Central memory CD4-positive, alpha-beta T cell (primary cell): ENCODE measurements around the gene PNMA1.
"Not testable (repeated sequence)": the region's sequence is repeated elsewhere in the genome, so short reads cannot be mapped to it uniquely, and the experiment has no call there.

ENCODE experiments used
- DNase-seq: peaks from one replicate; pipeline ENCODE4 v3.0.0; 2022

The PNMA1 gene

DNA sequence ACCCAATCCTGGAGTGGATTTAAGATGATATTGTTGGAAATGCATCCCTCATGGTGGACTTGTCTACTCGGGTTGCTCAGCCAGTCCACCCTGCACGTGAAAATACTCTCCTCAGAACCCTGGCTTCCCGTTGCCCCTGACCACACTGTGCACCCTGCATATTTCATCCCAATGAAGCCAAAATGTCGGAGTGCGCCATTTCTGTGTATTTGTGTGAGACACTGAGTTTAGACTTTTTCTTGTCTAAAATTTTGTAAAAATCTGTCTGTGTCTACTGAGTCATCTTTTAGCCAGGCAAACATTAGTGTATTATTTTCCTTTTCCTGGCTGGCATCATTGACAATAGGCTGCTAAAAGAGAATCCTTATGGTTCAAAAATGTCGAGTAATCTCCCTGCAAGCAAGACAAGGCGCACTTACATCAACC lies 485 bp upstream of the PNMA1 start:
- no peak for DNase-seq

DNA sequence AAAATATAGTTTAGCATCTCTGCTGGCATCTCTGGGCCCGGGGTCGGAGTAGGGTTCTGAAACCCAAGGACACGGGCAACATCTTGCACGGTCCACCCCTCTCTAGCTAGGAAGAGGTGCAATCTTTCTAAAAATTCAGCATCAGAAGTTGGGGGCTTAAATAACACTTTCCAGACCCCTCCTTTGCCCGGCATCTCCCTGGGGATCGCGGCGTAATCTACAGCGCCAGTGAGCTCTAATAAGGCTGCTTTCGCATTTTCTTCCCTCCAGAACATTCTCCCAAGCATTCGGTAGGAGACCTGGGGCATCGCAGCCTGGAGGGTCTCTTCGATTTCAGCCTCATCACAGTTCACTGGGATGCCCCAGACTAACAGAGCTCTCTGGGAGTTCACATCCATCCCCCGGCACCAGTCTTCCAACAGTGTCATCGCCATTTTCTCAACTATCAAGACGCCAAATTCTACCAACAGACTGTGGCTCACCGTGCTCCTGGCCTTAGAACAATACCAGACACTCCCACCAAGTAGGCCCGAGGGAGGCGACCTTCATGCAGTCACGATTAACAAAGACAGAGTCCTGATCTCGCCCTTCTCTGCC lies 880 bp downstream of the PNMA1 start:
- DNase-seq, result no peak

GRCh38 chr14:73712540-73713180 lies 1.5 kb downstream of the PNMA1 start:
- peak; percentile 15 for DNase-seq

GRCh38 chr14:73712071-73712506 lies 2.1 kb downstream of the PNMA1 start:
- peak; percentile 14 for DNase-seq

GRCh38 chr14:73710737-73711136 lies 3.4 kb downstream of the PNMA1 start:
- no peak for DNase-seq

- DNase-seq, result no peak
Observed at GRCh38 chr14:73709904-73710469, 4.2 kb downstream of the PNMA1 start.

DNA sequence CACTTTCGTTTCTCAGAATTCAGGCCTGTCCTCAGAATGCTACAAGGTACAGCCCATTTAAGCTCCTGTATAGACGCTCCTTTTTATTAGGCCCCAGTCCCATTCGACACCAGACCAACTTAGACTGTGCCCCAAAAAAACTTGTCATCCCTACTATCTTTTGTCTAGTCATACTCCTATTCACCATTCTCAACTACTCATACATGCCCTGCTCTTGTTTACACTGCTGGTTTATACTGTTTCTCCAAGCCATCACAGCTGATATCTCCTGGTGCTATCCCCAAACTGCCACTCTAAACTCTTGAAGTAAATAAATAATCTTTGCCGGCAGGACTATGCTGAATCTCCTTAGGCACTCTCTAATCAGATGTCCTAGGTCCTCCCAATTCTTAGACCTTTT lies 6.1 kb downstream of the PNMA1 start:
- DNase-seq, result not testable (repeated sequence)

DNA sequence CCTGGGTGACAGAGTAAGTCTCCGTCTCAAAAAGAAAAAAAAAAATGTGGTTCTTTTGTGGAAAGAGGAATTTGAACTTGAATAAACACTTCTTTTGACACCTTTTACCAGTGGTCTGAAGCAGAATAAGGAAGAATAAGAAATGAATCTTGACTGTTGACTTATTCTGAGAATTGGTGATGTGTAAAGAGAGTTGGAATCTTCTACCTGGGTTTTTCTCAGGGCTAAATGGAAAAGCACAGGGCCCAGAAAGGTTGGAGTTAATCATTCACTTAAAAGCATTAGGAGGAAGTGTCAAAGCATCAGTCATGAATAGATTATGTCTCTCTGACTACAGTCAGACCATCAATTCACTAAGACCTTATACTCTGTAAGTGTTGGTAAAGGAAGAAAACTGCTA lies 13.9 kb downstream of the PNMA1 start:
- no peak for DNase-seq

DNA sequence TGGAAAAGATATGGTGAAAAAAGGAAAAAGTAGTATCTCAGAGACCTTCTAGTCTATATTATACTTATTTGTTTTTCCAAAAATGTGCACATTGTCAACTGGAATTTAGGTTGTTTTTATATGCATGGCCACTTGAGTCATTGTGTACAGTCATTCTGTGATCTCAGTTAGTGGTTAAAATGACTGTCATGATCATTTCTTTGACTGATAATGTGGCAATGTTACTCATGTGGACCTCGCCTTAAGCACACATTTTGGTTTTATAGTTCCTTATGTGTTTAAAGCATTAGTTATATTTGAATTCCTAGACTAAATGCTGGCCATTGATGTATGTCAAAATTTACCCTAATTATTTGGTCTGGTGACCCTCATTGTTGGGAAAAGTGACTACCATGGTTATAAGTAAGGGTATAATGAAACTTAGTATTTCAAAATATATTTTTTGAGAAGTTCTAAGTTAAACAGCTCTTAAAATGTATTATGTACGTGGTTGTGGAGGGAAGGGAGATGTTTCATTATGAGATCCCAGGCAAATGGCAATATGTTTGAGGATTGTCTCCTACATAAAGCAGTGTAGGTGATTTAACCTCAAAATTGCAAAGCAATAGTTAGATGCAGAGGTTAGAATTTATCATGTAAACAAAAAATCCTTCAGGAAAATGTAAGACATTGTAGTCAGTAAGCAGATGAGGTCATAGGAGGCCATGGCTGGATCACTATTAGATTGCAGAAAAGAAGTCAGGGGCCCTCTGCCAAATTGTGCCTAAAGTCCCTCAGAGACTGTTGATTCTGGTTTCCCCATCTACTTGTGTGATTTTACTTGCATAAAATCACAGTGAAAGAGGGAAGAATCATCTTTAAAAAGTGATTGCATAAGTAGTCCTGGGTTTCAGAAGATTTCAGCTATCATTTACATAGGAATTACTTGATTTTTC lies 17.5 kb downstream of the PNMA1 start:
- no peak for DNase-seq

DNA sequence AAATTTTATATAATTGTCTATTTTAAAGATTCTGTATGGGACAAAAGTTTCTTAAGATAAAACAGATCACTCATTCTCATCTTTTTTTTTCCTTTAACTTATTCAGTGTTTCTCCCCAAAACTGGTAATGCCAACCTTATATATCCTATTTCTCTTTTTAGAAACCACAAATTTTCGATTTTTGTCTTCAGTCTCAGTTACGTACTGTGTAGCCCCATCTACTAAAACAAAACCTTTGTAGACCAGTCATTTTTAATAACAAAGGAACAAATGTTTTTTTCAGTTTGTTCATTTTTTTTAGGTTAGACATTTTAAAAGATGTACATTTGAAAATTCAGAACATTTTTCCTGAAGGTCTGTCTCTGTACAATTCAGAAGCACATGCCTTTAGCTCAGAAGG lies 18.2 kb downstream of the PNMA1 start:
- no peak for DNase-seq

GRCh38 chr14:73695082-73695481 lies 19.1 kb downstream of the PNMA1 start:
- no peak for DNase-seq

DNA sequence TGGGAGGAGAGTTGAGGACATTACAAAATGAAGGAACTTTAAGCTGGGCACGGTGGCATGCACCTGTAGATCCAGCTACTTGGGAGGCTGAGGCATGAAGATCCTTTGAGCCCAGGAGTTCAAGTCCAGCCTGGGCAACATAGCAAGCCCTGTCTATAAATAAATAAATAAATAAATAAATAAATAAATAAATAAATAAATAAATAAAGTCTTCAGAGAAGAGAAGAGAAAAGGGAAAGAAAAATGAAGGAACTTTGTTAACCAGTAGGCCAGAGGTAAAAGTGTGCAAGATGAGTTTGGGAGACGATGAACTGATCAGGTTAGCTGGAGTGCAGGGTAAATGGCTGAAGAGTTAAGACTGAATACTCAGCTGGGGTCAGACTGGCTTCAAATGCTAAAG lies 20.1 kb downstream of the PNMA1 start:
- no peak for DNase-seq

- no peak for DNase-seq
Observed at GRCh38 chr14:73686901-73687300, 27.3 kb downstream of the PNMA1 start.

- no peak for DNase-seq
Observed at GRCh38 chr14:73685328-73685727, 28.9 kb downstream of the PNMA1 start.

DNA sequence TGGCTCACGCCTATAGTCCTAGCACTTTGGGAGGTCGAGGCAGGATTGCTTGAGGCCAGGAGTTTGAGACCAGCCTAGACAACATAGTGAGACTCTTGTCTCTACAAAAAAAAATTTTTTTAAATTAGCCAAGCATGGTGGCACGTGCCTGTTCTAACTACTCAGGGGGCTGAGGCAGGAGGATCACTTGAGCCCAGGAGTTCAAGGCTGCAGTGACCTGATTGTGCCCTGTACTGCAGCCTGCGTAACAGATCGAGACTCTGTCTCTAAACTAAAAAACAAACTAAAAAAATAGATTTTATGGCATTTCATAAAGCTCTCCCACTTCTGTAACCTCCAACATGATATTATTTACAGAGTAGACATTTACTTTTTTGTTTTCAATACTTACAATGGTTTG lies 29.6 kb downstream of the PNMA1 start:
- DNase-seq, result no peak

DNA sequence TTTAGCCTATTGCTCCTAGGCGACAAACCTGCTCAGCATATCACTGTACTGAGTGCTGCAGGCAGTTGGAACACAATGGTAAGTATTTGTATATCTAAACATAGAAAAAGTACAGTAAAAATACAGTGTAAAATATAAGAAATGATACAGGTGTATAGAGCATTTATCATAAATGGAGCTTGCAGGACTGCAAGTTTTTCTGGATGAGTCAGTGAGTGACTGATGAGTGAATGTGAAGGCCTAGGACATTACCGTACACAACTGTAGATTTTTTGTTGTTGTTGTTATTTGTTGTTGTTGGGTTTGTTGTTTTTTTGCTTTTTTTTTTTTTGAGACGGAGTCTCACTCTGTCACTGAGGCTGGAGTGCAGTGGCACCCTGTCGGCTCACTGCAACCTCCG lies 33.4 kb downstream of the PNMA1 start:
- no peak for DNase-seq

DNA sequence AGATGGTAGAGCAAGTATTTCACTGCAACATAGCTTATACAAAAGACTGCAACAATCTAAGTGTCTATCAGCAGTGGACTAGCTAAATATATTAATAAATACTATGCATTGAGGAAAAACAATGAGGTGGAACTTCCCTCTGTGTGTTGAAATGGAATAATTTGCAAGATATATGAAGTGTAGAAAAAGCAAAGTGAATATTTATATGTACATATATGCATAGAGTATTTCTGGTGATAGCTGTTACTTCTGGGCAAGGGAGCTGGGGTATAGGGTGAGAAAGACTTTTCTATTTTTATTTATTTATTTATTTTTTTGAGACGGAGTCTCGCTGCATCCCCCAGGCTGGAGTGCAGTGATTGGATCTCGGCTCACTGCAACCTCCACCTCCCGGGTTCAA lies 35.5 kb downstream of the PNMA1 start:
- DNase-seq, result no peak

GRCh38 chr14:73674986-73675385 lies 39.2 kb downstream of the PNMA1 start:
- DNase-seq, result no peak

DNA sequence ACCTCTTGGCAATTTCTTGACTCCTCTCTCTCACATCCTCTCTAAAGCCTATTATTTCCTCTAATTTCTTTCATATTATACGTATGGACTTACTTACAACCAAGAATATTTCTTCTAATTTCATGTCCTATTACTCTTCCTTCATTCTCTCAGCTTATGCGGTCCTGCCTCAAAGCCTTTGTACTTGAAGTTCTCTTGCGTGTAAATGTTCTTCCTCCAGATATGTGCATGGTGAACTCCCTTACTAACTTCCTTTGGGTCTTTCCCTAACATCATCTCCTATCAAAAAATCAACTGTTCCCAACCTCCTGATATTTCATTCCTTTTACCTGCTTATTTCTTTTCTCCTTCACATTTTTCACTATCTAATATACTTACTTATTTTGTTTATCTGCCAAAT lies 46.3 kb downstream of the PNMA1 start:
- no peak for DNase-seq

GRCh38 chr14:73666583-73666982 lies 47.6 kb downstream of the PNMA1 start:
- DNase-seq, result no peak

- DNase-seq, result no peak
Observed at GRCh38 chr14:73665130-73665529, 49.1 kb downstream of the PNMA1 start.

DNA sequence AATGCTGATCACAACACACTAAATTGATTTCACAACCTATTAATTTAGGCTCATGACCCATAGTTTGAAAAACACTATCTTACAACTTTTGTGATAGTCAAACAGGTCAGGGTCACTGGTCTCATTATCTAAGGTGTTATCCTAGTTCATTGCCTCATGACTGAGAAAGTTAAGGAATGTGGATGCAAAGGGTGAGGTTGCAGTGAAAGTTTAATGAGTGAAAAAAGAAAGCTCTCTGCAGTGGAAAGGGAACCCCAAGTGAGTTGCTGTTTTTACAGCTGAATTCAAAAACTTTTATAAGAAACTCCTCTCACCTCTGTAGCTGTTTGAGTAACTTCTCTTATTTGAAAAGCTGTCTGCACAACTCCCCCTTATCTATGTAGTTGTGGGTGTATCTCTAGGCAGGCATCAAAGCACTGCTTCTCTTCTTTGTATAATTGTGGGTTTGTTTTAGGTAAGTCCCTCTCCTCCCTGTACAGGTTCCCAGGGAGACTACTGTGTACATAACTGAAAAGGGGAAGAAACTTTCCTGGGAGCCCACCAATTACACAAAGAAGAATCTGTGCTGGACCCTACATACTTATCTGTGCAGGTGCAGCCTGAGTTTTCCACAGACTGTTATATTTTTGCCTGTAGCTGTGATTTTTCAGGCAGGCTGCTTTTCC lies 50.5 kb downstream of the PNMA1 start:
- DNase-seq, result no peak

DNA sequence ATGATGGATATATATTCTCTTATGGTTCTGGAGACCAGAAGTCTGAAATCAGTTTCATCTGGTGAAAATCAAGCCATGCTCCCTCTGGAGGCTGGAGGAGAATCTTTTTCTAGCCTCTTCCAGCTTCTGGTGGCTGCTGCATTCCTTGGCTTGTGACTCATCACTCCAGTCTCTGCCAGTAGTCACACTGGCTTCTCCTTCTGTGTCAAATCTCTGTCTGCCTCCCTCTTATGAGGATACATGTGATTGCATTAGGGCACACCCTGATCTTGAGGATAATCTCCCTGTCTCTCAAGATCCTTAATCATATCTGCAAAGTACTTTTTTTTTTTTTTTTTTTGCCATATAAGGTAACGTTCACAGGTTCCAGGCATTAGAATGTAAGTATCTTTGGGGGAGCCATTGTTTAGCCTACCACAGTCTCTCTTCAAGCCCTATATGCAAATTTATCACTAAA lies 51.7 kb downstream of the PNMA1 start:
- DNase-seq, result no peak
